ENCODE results near the gene CD177. TPM values are rescaled to one million over a fixed set of nuclear protein-coding genes. Genes with fewer than 3 reads are reported as not detected.

CD177 gene
- total and polyA plus RNA-seq, 2 of the 8 experiments (the other 6 are each of a cell fraction or from before 2014, with no cell fraction given) = 3.4 to 10.0 TPM

DNA sequence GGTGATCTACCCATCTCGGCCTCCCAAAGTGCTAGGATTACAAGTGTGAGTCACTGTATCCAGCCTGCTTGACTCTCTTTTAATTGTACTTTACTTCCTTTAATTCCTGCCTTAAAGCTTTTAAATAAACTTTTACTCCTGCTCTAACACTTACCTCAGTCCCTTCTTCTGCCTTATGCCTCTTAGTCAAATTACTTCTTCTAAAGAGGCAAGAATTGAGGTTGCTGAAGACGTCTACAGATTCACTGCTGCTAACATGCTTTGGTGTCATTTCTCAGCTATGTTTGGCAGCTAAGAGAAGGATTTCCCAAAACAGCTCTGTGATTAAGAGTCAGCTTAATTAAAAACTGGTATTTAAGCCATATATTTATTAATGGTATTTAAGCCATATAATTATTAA is 32.9 kb upstream of the CD177 start:
- Histone ChIP-seq H4K20me1 (replicated peaks in 1 of 2; ENCODE audit: control insufficient read depth in 1 of 2, insufficient read depth in 2 of 2, low read length in 2 of 2) (no peaks in the 10 kb centered on the region), H3K4me2 (ENCODE audit: insufficient read depth in 1 of 2, low read depth in 2 of 2, low read length in 2 of 2) (no peak overlapping the region), H3K79me2 (ENCODE audit: control insufficient read depth in 1 of 2, insufficient read depth in 2 of 2, low read length in 2 of 2) (no peaks in the 10 kb centered on the region), H3K23ac (ENCODE audit: insufficient read length) (no peak overlapping the region), H3K79me1 (ENCODE audit: low read depth, low read length) (no peaks in the 10 kb centered on the region), H3K14ac (ENCODE audit: insufficient read length) (no peak overlapping the region), H3K9me3 (ENCODE audit: insufficient read depth in 2 of 2, low read depth in 1 of 2, low read length in 1 of 2) (no peaks in the 10 kb centered on the region), H2BK120ac (replicated peaks; ENCODE audit: low read depth, low read length) (no peak overlapping the region), H3K23me2 (ENCODE audit: low read depth, low read length) (no peaks in the 10 kb centered on the region), H3K4me1 (replicated peaks in 1 of 4; ENCODE audit: control insufficient read depth in 3 of 4, insufficient read depth in 4 of 4, low read length in 3 of 4) (peaks cover 0 to 3% (median under 1%) of the 10 kb centered on the region in 4 experiments; a peak in 2 of 7 replicates), H2AK5ac (ENCODE audit: low read depth, low read length) (no peak overlapping the region), H4K8ac (ENCODE audit: extremely low read depth, insufficient read depth, low read length) (no peak overlapping the region), H2BK12ac (ENCODE audit: low read depth, low read length) (no peak overlapping the region), H3K4ac (replicated peaks; ENCODE audit: insufficient read length, low read depth, low read length) (no peak overlapping the region), H3K4me3 (ENCODE audit: extremely low read depth in 1 of 4, insufficient read depth in 2 of 4, low read depth in 3 of 4, low read length in 4 of 4) (no peak overlapping the region), H3K18ac (ENCODE audit: extremely low read depth, low read length) (no peak overlapping the region), H4K91ac (replicated peaks; ENCODE audit: insufficient read length, low read length) (no peak overlapping the region), H4K5ac (ENCODE audit: insufficient read length, low read depth, low read length) (no peak overlapping the region), H2BK20ac (ENCODE audit: low read length) (no peak overlapping the region), H2BK15ac (ENCODE audit: low read length) (no peak overlapping the region), H3K27ac (ENCODE audit: low read depth, low read length) (no peak overlapping the region), H2BK5ac (ENCODE audit: low read depth, low read length) (no peak overlapping the region), H3K36me3 (ENCODE audit: control insufficient read depth in 2 of 4, insufficient read depth in 4 of 4, low read length in 3 of 4) (no peaks in the 10 kb centered on the region), H3K56ac (replicated peaks; ENCODE audit: insufficient read length, low read depth, low read length) (no peak overlapping the region), H2AFZ (ENCODE audit: low read length) (no peak overlapping the region), H3K27me3 (replicated peaks in 1 of 4; ENCODE audit: control insufficient read depth in 3 of 4, extremely low read depth in 1 of 4, insufficient read depth in 3 of 4, low read length in 3 of 4) (no peaks in the 10 kb centered on the region), H3K9ac (replicated peaks in 1 of 4; ENCODE audit: extremely low read depth in 1 of 4, low read depth in 3 of 4, low read length in 3 of 4) (no peak overlapping the region)
- DNase-seq (ENCODE audit: low read depth in 1 of 2, low spot score in 2 of 2) = no peak
- FAIRE-seq = no peak
- WGBS, 2 experiments (ENCODE audit: extremely low coverage in 1 of 2, insufficient coverage in 1 of 2, insufficient read length in 1 of 2, insufficient replicate concordance in 2 of 2, low coverage in 1 of 2, low lambda C conversion rate in 2 of 2, missing lambda C conversion rate in 1 of 2) = 95% methylated on average over 2 of the region's 2 CpGs; no CpG with 5 or more reads in 1 of the 2 experiments
- ChIA-PET CTCF (ENCODE audit: partially characterized antibody) (interaction anchor here (0.8 to 1.1 kb wide), 2 partner anchors 11 to 50 kb away, joined by 3 to 4 read pairs; no protein-coding TSS in a partner anchor), POLR2A (ENCODE audit: partially characterized antibody) (no interaction called here)
- TF ChIP-seq FOSL1 (IDR thresholded peaks at IDR 0.05; ENCODE audit: insufficient read depth, low read depth, low read length) (no peak), TBP (IDR thresholded peaks at IDR 0.05; ENCODE audit: low read depth, low read length) (no peak), ASH2L (IDR thresholded peaks at IDR 0.05; ENCODE audit: low read length) (no peak), BACH1 (IDR thresholded peaks at IDR 0.05; ENCODE audit: low read length) (no peak), ZNF274 (IDR thresholded peaks at IDR 0.05; ENCODE audit: borderline replicate concordance, extremely low read depth, low read length) (no peak)
